ENCODE results near the gene AGAP1. TPM values are rescaled to one million over a fixed set of nuclear protein-coding genes. Genes with fewer than 3 reads are reported as not detected.

The AGAP1 gene
- total RNA-seq, 1 donor from 2014 or later, result 33.4 TPM

GRCh38 chr2:236165842-236166795 is 672.3 kb downstream of the AGAP1 start:
- Histone ChIP-seq H3K27me3 (peaks cover 100% of the 10 kb centered on the region), H3K27ac (no peak overlapping the region), H3K4me1 (peaks cover 34% of the 10 kb centered on the region), H3K36me3 (no peaks in the 10 kb centered on the region), H3K9me3 (no peaks in the 10 kb centered on the region), H3K4me3 (peak overlapping the region; percentile 19)
- no peak for TF ChIP-seq CTCF (IDR thresholded peaks at IDR 0.05)
- no peak for ATAC-seq
- intact Hi-C loops (cut with DNase I), result no loop called here
- DNase-seq, result peak; percentile 70

GRCh38 chr2:236166796-236167296 is 673.0 kb downstream of the AGAP1 start:
- Histone ChIP-seq H3K9me3 (no peaks in the 10 kb centered on the region), H3K27me3 (peaks cover 100% of the 10 kb centered on the region), H3K36me3 (no peaks in the 10 kb centered on the region), H3K4me3 (peak overlapping the region; percentile 16), H3K27ac (no peak overlapping the region), H3K4me1 (peaks cover 34% of the 10 kb centered on the region)
- no peak for ATAC-seq
- TF ChIP-seq CTCF (IDR thresholded peaks at IDR 0.05), result no peak
- intact Hi-C loops (cut with DNase I), result no loop called here
- peak; percentile 59 for DNase-seq

GRCh38 chr2:236167297-236168109 is 673.7 kb downstream of the AGAP1 start:
- H3K27me3 ChIP-seq, result peaks cover 100% of the 10 kb centered on the region
- H3K36me3 ChIP-seq, result no peaks in the 10 kb centered on the region
- no peaks in the 10 kb centered on the region for H3K9me3 ChIP-seq
- ATAC-seq (peak; percentile 12), DNase-seq (peak; percentile 61)
- H3K27ac ChIP-seq, result no peak overlapping the region
- H3K4me1 ChIP-seq, result peaks cover 34% of the 10 kb centered on the region
- intact Hi-C loops (cut with DNase I), result no loop called here
- no peak for TF ChIP-seq CTCF (IDR thresholded peaks at IDR 0.05)
- H3K4me3 ChIP-seq, result peak overlapping the region; percentile 16

GRCh38 chr2:236168110-236169080 is 674.6 kb downstream of the AGAP1 start, which contains the start of gene GBX2:
Gene GBX2 (minus strand): TSS chr2:236168386. CDS start chr2:236167971, 415 bp downstream.
- H3K27me3 ChIP-seq, result peaks cover 100% of the 10 kb centered on the region
- H3K4me1 ChIP-seq, result peaks cover 34% of the 10 kb centered on the region
- H3K36me3 ChIP-seq, result no peaks in the 10 kb centered on the region
- H3K4me3 ChIP-seq, result peak within 1 kb of the TSS; percentile 16
- no peak for TF ChIP-seq CTCF (IDR thresholded peaks at IDR 0.05)
- H3K27ac ChIP-seq, result no peak within 1 kb of the TSS
- intact Hi-C loops (cut with DNase I), result no loop called here
- ATAC-seq, result no peak
- peak; percentile 58 for DNase-seq
- H3K9me3 ChIP-seq, result no peaks in the 10 kb centered on the region
